ENCODE measurements around the gene SLC44A1. TPM values are rescaled to one million over a fixed set of nuclear protein-coding genes. Genes with fewer than 3 reads are reported as not detected.

SLC44A1 gene
- total and polyA plus RNA-seq, 2 of the 13 experiments (the other 11 are each of a cell fraction or from before 2014, with no cell fraction given): 21.4 to 40.8 TPM

DNA sequence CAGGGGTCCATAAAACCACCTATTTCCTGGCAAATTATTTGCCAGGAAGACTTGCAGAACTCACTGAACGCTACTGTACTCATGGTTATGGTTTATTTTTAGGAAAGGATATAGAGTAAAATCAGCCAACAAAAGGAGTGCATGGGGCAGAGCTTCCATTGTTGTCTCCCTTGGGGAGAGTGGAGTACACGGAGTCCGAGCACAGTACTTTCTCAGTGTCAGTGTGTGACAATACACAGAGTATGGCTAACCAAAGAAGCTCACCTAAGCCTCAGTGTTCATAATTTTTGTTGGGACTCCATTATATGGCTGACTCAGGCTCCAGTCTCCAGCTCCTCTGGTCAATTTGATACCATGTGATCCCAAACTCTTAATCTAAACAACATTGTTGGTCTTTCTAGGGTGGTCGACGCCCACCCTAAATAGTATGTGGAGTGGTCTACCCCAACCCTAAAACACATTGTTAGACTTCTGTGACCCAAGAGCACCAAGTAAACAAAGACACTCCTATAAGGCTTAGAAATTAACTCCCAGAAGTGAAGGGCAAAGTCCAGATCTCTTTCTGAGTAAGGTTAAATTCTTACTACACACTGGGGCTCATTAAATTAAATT lies 74.9 kb downstream of the SLC44A1 start (continued):
- TF ChIP-seq, protein P1, sequence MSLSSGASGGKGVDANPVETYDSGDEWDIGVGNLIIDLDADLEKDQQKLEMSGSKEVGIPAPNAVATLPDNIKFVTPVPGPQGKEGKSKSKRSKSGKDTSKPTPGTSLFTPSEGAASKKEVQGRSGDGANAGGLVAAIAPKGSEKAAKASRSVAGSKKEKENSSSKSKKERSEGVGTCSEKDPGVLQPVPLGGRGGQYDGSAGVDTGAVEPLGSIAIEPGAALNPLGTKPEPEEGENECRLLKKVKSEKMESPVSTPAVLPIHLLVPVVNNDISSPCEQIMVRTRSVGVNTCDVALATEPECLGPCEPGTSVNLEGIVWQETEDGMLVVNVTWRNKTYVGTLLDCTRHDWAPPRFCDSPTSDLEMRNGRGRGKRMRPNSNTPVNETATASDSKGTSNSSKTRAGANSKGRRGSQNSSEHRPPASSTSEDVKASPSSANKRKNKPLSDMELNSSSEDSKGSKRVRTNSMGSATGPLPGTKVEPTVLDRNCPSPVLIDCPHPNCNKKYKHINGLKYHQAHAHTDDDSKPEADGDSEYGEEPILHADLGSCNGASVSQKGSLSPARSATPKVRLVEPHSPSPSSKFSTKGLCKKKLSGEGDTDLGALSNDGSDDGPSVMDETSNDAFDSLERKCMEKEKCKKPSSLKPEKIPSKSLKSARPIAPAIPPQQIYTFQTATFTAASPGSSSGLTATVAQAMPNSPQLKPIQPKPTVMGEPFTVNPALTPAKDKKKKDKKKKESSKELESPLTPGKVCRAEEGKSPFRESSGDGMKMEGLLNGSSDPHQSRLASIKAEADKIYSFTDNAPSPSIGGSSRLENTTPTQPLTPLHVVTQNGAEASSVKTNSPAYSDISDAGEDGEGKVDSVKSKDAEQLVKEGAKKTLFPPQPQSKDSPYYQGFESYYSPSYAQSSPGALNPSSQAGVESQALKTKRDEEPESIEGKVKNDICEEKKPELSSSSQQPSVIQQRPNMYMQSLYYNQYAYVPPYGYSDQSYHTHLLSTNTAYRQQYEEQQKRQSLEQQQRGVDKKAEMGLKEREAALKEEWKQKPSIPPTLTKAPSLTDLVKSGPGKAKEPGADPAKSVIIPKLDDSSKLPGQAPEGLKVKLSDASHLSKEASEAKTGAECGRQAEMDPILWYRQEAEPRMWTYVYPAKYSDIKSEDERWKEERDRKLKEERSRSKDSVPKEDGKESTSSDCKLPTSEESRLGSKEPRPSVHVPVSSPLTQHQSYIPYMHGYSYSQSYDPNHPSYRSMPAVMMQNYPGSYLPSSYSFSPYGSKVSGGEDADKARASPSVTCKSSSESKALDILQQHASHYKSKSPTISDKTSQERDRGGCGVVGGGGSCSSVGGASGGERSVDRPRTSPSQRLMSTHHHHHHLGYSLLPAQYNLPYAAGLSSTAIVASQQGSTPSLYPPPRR (CRISPR knock-in tag; IDR thresholded peaks at IDR 0.05; ENCODE audit: borderline replicate concordance): no peak
- TF ChIP-seq HDAC1 (CRISPR knock-in tag; IDR thresholded peaks at IDR 0.05): no peak; the same call in 1 of the 2 replicates
- TF ChIP-seq, protein P2, sequence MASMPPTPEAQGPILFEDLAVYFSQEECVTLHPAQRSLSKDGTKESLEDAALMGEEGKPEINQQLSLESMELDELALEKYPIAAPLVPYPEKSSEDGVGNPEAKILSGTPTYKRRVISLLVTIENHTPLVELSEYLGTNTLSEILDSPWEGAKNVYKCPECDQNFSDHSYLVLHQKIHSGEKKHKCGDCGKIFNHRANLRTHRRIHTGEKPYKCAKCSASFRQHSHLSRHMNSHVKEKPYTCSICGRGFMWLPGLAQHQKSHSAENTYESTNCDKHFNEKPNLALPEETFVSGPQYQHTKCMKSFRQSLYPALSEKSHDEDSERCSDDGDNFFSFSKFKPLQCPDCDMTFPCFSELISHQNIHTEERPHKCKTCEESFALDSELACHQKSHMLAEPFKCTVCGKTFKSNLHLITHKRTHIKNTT (CRISPR knock-in tag; IDR thresholded peaks at IDR 0.05): no peak
- TF ChIP-seq MLLT10 (CRISPR knock-in tag; IDR thresholded peaks at IDR 0.05): no peak
- TF ChIP-seq, protein P3, sequence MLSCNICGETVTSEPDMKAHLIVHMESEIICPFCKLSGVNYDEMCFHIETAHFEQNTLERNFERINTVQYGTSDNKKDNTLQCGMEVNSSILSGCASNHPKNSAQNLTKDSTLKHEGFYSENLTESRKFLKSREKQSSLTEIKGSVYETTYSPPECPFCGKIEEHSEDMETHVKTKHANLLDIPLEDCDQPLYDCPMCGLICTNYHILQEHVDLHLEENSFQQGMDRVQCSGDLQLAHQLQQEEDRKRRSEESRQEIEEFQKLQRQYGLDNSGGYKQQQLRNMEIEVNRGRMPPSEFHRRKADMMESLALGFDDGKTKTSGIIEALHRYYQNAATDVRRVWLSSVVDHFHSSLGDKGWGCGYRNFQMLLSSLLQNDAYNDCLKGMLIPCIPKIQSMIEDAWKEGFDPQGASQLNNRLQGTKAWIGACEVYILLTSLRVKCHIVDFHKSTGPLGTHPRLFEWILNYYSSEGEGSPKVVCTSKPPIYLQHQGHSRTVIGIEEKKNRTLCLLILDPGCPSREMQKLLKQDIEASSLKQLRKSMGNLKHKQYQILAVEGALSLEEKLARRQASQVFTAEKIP (CRISPR knock-in tag; IDR thresholded peaks at IDR 0.05; ENCODE audit: borderline replicate concordance): no peak
- TF ChIP-seq ZNF343 (CRISPR knock-in tag; IDR thresholded peaks at IDR 0.05): no peak
- TF ChIP-seq, protein P4, sequence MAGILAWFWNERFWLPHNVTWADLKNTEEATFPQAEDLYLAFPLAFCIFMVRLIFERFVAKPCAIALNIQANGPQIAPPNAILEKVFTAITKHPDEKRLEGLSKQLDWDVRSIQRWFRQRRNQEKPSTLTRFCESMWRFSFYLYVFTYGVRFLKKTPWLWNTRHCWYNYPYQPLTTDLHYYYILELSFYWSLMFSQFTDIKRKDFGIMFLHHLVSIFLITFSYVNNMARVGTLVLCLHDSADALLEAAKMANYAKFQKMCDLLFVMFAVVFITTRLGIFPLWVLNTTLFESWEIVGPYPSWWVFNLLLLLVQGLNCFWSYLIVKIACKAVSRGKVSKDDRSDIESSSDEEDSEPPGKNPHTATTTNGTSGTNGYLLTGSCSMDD (CRISPR knock-in tag; IDR thresholded peaks at IDR 0.05): no peak
- TF ChIP-seq, protein P5, sequence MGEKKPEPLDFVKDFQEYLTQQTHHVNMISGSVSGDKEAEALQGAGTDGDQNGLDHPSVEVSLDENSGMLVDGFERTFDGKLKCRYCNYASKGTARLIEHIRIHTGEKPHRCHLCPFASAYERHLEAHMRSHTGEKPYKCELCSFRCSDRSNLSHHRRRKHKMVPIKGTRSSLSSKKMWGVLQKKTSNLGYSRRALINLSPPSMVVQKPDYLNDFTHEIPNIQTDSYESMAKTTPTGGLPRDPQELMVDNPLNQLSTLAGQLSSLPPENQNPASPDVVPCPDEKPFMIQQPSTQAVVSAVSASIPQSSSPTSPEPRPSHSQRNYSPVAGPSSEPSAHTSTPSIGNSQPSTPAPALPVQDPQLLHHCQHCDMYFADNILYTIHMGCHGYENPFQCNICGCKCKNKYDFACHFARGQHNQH (CRISPR knock-in tag; IDR thresholded peaks at IDR 0.05): no peak
- no peak for TF ChIP-seq MAFF (IDR thresholded peaks at IDR 0.05; ENCODE audit: low read depth, low read length)
- TF ChIP-seq CCDC6 (CRISPR knock-in tag; IDR thresholded peaks at IDR 0.05): no peak
- TF ChIP-seq TMF1 (CRISPR knock-in tag; IDR thresholded peaks at IDR 0.05; ENCODE audit: low read depth): no peak
- no peak for TF ChIP-seq PTBP1 (IDR thresholded peaks at IDR 0.05; ENCODE audit: low read depth, low read length, poor library complexity, severe bottlenecking)
- no peak for TF ChIP-seq MIXL1 (CRISPR knock-in tag; IDR thresholded peaks at IDR 0.05)
- TF ChIP-seq ZNF547 (CRISPR knock-in tag; IDR thresholded peaks at IDR 0.05): no peak
- no peak for TF ChIP-seq RFX1 (IDR thresholded peaks at IDR 0.05)
- TF ChIP-seq ZNF562 (CRISPR knock-in tag; IDR thresholded peaks at IDR 0.05; ENCODE audit: borderline replicate concordance): no peak
- TF ChIP-seq ZNF441 (CRISPR knock-in tag; IDR thresholded peaks at IDR 0.05; ENCODE audit: borderline replicate concordance): no peak
- 0 out of 2 replicates have a peak, but pooled peaks have one; percentile 6 for TF ChIP-seq RARA (CRISPR knock-in tag; IDR thresholded peaks at IDR 0.05)
- TF ChIP-seq SMARCC2 (IDR thresholded peaks at IDR 0.05): no peak
- no peak for TF ChIP-seq MEF2D (CRISPR knock-in tag; IDR thresholded peaks at IDR 0.05)
- TF ChIP-seq ATF7 (IDR thresholded peaks at IDR 0.05): no peak
- no peak for TF ChIP-seq ATF7 (CRISPR knock-in tag; IDR thresholded peaks at IDR 0.05)
